Germinal center (tissue), 1 donor: ENCODE results near the gene NAV2.
"Not testable (repeated sequence)": the region's sequence is repeated elsewhere in the genome, so short reads cannot be mapped to it uniquely, and the experiment has no call there.

Experiments
- DNase-seq: peaks from one replicate; pipeline ENCODE4 v3.0.0; 2012; ENCODE audit warnings: mixed read lengths, low spot score

Gene NAV2

DNA sequence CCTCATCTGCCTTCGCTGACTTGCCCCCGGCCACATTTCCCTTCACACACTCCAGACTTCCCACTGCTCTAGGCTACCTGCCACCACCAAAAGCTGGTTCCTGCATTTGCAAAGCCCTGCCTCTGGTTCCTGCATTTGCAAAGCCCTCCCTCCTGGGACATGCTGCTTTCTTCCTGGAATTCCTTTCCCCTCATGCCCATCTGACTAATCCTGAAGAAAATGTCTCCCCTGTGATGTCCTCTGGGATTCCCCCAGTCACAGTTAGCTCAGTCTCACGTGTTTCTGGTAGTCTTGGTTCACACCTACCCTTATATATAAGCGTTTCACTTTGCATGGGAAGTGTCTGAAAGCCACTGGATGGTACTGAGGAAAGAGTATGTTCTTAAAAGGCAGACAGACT, 240.7 kb downstream of the NAV2 start:
- DNase-seq, result no peak

DNA sequence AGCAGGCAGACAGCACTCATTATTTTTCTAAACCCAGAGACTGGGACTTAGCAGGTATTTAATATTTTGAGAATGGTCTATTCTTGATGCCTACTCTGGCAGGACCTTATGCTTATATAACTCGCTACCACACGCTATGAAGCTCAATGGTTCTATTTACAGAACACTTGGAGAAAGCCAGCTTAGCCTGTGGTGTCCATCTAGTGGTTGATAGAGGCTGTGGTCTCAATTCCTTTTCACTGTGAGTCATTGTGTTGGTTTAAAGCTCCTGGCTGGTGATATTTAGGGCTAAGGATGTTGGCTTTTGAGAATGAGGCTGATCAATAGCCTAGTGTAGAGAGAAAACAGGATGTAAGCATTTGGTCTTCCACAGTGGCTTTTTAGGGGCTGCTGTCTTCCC, 241.3 kb downstream of the NAV2 start:
- no peak for DNase-seq

DNA sequence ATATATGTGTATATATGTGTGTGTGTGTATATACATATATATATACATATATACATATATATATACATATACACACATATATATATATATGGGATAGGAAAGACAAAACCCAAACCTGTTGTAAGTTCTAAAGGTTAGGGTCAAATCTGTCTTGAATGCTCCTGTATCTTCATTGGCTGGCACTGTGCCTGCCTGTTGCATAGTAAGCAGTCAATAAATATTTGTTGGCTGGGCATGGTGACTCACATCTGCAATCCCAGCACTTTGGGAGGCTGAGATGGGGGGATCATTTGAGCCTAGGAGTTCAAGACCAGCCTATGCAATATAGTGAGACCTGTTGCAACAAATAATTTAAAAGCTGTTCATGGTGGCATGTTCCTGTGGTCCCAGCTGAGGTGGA, 242.3 kb downstream of the NAV2 start:
- no peak for DNase-seq

DNA sequence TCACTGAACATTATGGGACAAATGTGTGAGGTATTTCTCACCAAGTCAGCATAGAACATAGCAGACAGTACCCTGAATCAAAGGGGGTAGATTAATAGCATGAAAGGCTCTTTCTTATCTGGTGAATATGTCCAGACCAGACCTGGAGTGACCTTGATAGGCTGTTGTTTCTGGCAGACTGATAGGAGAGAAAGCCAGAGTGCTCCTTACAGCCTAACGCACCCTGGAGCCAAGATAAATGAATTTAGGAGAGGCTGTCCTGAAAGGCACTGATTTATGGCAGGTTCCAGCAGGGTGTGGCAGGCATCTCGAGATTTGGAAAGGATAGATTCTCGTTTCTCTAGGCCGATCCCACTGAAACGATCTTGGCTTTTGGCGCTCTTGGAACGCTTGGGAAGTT, 243.0 kb downstream of the NAV2 start:
- no peak for DNase-seq

DNA sequence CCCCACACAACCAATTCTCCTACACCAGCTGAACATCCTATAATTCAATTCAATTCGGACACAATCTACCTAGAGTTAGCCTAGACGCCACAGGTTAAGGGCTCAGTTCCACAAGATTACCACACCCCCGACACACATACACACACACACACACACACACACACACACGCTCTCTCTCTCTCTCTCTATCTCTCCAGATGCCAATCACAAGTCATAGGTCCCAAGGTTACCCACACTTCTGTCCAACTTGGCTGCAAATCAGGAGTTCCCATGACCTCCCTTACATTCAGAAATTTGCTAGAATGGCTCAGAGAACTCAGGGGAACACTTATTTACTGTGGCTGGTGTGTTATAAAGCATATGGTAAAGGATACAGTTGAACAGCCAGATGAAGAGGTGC, 243.6 kb downstream of the NAV2 start:
- no peak for DNase-seq

DNA sequence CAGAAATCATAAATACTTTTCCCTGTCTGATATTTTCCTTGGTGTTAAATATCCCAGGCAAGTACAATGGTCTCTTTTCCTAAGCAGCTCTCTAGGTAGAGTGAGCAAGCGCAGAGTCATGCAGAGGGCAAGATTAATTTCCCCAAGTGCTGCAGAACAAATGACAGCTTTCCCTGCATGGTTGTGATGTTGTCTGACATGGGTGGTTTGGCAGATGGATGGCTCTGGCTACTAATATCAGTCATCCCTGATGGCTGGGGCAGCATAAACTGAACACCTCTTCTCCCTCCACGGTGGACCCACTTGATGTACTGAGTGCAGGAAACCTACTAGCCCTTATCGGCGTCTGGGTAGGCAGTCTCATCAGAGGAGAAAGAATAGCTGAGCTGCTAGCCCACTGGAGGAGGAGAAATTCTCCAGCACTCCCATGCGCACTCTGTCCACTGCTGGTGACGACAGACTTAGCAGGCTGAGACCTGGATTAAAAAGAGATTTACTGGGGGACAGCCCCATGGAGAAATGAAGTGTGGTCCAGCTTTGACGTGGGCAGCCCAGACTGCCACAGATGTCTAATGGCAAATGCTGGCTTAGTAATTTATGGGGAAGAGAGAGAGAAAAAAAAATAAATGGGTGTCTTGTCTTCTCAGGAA, 244.8 kb downstream of the NAV2 start:
- no peak for DNase-seq

DNA sequence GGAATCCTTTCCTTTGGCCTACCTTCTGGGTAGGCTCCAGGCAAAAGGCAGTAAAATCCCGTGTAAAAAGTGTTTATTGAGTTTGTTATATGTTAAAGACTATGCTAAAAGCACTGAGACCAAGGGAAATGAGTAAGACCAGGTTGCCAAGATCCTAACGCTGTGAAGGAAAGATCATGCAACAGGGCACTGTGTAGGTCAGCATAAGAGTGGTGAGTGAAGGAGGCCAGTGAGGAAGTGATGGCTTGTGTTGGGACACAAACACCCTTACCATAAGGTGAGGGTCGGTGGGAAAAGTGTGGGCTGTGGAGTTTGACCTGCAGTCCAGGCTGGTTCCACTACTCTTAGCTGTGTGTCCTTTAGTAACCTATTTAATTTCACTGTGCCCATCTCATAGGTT, 245.6 kb downstream of the NAV2 start:
- no peak for DNase-seq

DNA sequence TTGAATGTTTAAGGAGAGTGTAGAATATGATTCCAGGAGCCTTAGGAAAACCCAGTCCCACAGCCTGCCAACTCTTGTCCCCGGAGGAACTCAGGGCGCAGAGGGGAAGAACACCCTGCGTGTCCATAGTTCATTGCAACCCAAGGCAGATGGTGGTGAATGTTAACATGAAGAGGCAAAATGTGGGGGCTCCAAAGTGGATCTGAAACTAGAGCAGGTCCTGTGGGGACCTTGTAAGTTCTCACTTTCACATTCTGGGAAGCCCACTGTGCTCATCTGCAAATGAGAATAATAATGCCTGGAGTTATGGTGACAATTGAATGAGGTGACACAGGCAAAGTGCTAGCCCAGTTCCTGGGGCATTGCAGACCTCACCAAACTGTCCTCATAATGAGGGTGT, 246.6 kb downstream of the NAV2 start:
- no peak for DNase-seq

DNA sequence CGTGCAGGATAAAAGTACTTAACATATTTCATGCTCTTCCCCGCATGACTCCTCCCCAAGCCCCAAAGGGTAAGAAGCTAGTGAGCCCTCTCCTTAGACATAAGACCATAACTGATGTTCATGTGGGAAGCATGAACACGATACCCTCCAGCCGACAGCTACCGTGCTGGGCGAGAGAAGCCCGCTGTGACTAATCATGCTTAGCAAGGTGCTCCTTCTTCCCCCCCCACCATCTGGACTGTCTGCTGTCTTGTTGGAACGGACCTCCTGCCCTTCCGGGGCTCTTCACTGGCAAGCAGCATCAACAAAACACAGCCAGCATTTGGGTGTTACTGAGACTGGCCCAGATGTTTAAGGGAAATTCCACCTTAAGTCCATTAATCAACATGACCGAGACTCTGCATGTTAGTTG, 247.0 kb downstream of the NAV2 start:
- DNase-seq, result no peak

DNA sequence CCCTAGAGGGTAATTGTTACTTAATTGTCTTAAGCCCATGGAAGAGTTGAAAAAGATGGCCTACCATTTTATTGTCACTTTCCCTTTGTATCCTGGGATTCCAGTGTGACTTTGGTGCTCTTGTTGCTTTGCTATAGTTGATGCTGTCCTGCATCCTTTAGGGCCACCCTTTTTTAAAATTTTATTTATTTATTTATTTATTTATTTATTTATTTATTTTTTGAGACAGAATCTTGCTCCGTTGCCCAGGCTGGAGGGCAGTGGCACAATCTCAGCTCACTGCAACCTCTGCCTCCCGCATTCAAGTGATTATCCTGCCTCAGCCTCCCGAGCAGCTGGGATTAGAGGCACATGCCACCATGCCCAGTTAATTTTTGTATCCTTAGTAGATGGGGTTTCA, 247.8 kb downstream of the NAV2 start:
- DNase-seq, result not testable (repeated sequence)

DNA sequence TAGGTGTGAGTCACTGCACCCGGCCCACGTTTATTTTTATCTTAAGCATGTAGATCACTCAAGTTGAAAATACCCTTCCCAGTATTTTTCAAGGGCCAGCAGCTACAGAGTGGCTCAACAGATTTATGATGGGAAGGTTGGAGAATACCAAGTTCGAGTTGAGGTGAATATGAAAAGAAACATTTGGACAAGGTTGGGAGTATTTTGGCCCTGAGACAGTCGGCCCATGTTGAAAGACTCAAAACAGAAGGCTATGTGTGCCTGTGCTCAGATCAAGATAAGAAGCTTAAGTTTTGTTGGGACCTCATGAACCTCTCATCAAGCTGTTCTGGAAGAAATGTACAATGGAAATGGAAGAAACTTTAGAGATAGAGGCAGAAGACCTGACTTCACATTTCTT, 248.6 kb downstream of the NAV2 start:
- DNase-seq, result no peak

DNA sequence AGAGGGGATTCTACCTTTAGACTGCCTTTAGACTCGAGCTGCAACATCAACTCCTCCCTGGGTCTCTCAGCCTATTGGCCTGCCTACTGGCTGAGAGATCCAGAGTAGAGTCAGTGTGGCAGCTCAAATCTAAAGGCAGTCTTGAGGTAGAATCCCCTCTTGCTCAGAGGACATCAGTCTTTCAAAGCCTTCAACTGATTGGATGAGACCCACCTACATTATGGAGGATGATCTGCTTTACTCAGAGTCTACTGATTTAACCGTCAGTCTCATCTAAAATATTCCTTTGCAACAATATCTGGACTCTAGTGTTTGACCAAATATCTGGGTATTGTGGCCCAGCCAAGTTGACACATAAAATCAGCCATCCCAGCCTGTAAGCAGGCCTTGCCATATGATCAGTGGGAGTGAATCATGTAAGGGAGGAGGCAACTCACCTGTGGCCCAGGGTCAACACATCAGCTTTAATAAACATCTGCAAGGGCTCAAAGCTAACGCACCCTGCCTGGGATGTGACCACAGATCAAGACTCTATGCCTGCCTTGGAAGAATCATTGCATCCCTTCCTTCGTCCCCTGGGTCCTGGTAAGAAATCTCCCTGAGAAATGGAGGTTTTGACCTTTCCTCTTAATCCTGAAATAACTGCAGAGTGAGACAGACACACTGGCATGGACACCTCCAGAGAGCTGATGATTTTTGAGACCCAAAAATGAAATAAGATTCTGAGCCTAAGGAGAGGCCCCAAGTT, 249.6 kb downstream of the NAV2 start:
- no peak for DNase-seq

DNA sequence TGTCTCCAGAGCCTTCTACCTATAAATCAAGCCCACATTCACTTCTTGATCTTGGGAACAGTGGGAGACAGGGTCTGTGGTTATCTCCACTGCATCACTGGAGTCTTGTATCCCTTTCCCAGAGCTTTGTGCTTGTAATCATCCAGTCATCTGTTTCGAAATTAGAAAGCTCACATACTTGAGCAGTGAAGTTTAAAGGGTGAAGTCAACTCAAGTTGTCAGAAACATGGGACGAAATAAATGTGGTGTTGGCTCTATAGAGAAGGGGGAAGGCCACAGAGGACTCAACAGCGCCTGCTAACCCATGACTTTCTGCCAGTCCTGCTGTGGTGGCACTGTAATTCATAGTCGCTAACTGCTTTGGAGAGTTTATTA, 250.2 kb downstream of the NAV2 start:
- no peak for DNase-seq

DNA sequence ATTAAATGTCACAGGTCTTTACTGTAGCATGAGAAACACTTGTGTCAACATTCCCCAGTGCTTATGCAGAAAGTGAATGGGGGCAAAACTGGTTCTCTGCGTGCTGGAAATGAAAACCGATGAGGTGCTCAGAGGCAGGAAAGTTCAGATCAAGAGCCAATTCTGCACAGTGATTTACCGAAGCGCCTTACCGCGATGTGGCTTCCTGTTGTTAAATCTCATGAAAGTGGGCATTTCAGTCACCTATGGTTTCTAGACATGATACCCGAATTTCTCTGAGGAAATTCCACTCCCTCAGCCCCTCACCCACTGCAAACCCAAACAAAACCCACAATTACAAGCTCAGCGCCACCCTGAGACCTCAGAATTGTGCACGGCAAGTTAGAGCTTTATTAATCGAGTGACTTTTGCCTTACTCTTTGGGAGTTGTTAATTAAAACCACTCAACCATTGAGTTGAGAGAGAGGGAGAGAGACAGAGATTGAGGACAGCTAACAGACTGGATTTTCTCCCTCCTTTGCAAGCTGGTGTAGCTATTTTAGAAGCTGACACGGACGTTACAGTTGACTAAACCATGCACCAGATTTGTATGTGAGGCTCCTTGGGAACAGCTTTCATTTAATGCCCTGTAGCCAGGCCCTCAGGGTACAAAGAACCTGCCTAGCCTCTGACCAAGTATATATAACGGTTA, 251.2 kb downstream of the NAV2 start:
- no peak for DNase-seq

DNA sequence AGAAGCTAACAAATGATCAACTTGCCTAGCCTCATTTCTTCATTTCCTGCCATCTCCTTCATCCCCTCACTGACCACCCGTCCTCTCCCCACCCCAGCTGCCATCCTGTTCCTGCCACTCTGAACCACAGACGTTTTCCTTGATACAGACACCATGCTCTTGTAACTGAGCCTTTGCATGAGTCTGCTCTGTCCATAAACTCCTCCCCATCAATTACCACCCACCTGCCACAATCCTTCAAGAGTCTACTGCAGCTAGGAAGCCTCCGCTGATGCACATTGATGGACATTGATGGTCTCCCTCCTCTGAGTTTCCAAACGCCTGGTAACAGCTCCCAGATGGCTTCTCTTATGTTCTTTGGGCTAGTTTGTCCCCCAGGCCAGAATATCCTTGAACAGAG, 253.8 kb downstream of the NAV2 start:
- DNase-seq, result no peak

DNA sequence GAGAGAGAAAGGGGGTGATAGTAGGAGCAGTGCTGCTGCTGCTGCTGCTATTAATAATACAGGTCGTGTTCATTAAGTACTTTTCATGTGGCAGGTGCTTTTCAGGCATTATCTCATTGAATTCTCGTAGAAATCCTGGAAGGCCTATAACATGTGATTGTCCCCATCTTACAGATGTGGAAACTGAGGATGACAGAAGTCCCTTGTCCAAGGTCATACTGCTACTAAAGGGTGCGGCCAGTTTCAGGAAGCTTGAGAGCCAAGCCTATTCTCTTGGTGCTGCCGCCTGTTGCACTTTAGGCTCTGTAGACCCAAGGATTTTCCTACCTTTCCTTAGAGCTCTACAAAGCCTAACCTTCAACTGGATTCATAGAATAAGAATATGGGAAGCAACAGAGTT, 254.3 kb downstream of the NAV2 start:
- no peak for DNase-seq

DNA sequence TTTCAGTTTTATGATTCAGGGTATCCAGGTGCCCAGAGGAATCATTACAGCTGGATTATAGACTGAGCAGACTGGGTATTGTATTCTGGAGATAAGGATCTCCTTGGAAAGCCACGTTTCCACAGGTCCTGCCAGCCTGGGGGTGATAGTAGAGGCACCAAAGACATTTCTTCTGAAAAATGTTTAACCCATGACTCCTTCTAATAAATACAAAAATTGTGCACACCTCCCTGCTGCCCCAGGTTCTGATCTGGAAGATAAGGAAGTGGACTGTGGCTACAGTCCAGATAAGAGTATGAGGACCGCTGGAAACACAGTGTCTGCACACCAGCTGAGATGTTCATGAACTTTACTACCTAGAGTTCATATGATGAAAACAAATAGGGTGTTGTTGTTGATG, 255.2 kb downstream of the NAV2 start:
- no peak for DNase-seq

DNA sequence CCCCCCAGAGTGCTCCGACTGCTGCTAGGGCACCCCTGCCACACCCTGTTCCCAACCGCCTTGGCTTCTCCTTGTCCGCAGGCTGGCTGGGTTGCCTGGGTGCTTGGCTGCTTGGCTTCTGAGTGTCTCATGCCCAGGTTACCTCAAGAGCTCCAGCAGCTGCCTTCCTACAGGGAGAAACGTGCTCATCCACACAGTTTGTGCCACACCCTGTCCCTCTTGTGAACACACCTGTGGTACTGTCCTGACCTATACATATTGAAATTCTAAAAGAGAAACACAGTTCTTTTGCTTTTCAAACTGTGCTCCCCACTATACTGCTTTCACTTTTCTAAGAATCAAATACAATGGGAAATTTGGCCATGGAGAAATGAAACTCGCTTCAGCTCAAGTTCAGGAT, 256.2 kb downstream of the NAV2 start:
- no peak for DNase-seq

DNA sequence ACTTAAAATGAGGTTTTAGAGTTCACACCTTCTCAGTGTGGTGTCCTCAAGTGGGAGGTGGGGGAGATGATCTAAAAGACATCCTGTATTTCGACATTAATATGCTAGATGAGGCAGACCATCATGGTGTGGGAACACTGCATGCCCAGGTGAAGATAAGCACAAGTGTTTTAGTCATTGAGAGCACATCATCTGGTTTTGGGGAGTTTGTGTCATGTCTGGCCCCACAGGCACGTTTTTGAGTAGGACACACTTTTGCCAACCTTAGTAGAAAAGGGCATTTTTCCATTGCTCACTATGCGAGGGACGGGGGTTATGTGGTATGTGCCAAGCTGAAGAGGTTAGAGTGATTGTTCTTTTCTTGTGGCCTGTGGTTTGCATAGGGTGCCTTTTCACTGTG, 258.3 kb downstream of the NAV2 start:
- no peak for DNase-seq

DNA sequence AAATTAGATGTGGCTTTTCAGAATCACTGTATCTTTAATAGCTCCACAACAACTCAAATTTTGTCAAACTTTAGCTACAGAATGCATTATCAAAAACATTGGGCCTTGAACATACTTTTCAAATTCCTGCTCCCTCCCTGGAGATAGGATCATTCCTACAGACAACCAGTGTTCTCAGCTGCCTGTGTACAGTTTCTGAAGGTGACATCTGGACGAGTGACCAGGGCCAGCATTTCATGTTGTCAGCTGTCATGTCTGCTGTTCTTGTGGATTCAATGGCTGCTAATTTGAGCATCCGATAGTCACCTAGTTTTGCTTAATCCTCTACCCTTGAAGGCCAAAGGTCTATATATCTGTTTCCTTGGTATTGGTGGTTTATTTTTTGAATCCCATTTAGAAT, 259.5 kb downstream of the NAV2 start:
- DNase-seq, result no peak

DNA sequence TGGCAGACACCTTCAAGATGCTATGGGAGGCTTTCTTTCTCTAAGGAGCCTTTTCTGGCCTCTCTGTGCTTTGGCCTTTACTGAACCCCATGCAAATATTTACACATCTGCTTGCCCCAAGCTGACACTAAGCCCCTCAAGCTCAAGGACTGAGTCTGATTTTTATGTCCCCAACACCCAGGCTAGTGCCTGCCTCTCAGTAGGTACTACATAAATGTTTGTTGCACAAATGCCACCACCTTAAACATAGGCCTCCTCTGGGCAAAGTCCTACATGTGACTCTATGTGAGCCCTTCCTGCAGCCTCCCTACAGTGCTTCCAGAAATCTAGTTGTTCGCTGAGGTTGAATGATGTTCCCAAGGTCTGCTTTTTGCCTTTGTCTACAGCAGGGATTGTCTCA, 260.0 kb downstream of the NAV2 start:
- no peak for DNase-seq

DNA sequence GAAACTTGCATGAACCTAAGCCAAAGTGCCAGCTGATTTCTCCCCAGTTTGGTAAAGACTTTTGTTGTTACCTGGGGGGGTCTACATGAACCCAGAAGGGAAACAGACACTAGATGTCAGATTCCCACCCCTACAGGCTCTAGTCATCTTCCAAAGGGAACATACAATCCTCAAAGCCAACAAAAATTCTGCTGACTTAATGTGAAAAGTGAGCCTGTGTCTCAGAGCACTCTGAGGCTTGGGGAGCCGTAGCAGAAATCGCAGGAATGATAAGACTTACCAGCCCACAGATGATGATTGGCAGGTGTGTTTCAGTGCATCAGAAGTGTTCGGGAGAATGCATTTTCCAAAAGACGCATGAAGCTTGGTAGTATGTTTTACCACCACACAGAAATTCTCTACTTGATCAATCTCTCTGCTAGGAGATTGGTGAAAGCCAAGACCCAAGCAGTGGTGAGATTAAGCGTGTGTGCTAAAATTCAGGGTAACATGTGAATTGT, 260.5 kb downstream of the NAV2 start:
- DNase-seq, result no peak

DNA sequence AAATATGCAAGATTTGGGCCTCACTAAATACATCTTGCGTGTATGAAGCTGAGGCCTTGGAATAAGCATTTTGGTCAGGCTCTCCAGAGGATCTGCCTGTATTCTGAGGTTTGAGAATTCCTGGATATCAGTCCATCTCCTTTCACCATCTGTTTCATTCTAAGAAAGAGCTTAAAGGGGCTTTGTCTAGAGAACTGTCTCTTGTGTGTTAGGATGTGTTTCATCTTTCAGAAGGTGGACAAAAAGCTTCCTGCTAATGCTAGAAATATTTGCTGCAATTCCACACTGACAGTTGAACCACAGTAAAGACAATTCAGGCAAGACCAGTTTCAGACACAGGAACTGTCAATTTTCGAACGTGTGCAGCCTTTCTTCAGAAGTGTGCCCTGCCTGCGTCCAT, 262.2 kb downstream of the NAV2 start:
- no peak for DNase-seq
